Fibroblast of mammary gland (primary cell): Measurements from ENCODE around the gene GZF1.

Source experiments
- DNase-seq: peaks from one replicate; pipeline ENCODE4 v3.0.0-alpha.2; 2010; ENCODE audit warnings: low read depth
- H3K4me3 ChIP-seq: 2 replicates; pipeline ENCODE4 v1.5.1; 2011; ENCODE audit warnings: low read depth, mild to moderate bottlenecking, low read length, moderate library complexity; ENCODE audit not compliant: control insufficient read depth
- CTCF ChIP-seq: conservative IDR thresholded peaks from 2 replicates; pipeline ENCODE4 v1.5.1; 2011; ENCODE audit warnings: low read depth, low read length, inconsistent platforms; ENCODE audit not compliant: control insufficient read depth, insufficient read depth

The GZF1 gene

GRCh38 chr20:23334111-23334510 lies 27.9 kb upstream of the GZF1 start:
- no peak for DNase-seq
- no peak overlapping the region for H3K4me3 ChIP-seq
- no peak for TF ChIP-seq CTCF

GRCh38 chr20:23335521-23335920 lies 26.5 kb upstream of the GZF1 start:
- DNase-seq: no peak
- H3K4me3 ChIP-seq: no peak overlapping the region
- no peak for TF ChIP-seq CTCF

DNA sequence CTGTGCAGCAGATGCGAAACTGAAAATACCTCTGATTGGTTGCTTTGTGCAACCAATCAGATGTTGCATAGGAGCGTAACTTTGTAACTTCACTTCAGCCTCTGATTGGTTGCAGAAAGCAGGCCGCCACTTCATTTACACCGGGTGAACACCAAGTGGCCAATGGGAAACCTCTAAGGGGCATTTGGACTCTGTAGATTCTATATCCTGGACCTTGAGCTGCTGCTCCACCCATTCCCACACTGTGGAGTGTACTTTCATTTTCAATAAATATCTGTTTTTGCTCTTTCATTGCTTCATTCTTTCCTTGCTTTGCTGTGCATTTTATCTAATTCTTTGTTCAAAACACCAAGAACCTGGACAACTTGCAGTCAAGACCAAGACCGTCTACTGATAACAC lies 25.5 kb upstream of the GZF1 start:
- H3K4me3 ChIP-seq: no peak overlapping the region
- no peak for TF ChIP-seq CTCF
- DNase-seq: no peak

GRCh38 chr20:23337312-23337711 lies 24.7 kb upstream of the GZF1 start:
- no peak for TF ChIP-seq CTCF
- no peak for DNase-seq
- H3K4me3 ChIP-seq: no peak overlapping the region

- no peak for TF ChIP-seq CTCF
- DNase-seq: no peak
Observed at GRCh38 chr20:23339986-23340385, 22.0 kb upstream of the GZF1 start.

GRCh38 chr20:23340524-23340923 lies 21.5 kb upstream of the GZF1 start:
- no peak overlapping the region for H3K4me3 ChIP-seq
- TF ChIP-seq CTCF: peak; percentile 74
- DNase-seq: peak; percentile 76

More at GRCh38 chr20:23339986-23340385, 22.0 kb upstream of the GZF1 start:
- H3K4me3 ChIP-seq: no peak overlapping the region

GRCh38 chr20:23341073-23341472 lies 20.9 kb upstream of the GZF1 start:
- no peak for TF ChIP-seq CTCF
- DNase-seq: no peak

More at GRCh38 chr20:23341073-23341472, 20.9 kb upstream of the GZF1 start:
- no peak overlapping the region for H3K4me3 ChIP-seq
